ENCODE data around the gene AAK1. TPM values are rescaled to one million over a fixed set of nuclear protein-coding genes. Genes with fewer than 3 reads are reported as not detected.

The AAK1 gene
- total RNA-seq, 4 donors from 2014 or later = 15.5 to 28.1 (median 24.4) TPM

- intact Hi-C loops (cut with DNase I; ENCODE audit: low total_unique reads) = no loop called here
- no peak overlapping the region for H3K4me3 ChIP-seq (ENCODE audit: low read depth, poor library complexity, severe bottlenecking)
- 65 to 81% methylated on average over 2 of the region's 2 CpGs for WGBS, 2 donors
- TF ChIP-seq CTCF (IDR thresholded peaks at IDR 0.05) (no peak), POLR2A (IDR thresholded peaks at IDR 0.05) (no peak)
- DNase-seq (ENCODE audit: low spot score in 2 of 2) = no peak
Observed at GRCh38 chr2:69545477-69545932, 98.0 kb downstream of the AAK1 start.

GRCh38 chr2:69544951-69545350 lies 98.6 kb downstream of the AAK1 start:
- no peak for DNase-seq (ENCODE audit: low spot score in 2 of 2)
- WGBS, 2 donors = 73 to 86% methylated on average over 1 of the region's 1 CpG
- TF ChIP-seq POLR2A (IDR thresholded peaks at IDR 0.05) = no peak
- TF ChIP-seq CTCF (IDR thresholded peaks at IDR 0.05) = no peak
- intact Hi-C loops (cut with DNase I; ENCODE audit: low total_unique reads) = no loop called here
- no peak overlapping the region for H3K4me3 ChIP-seq (ENCODE audit: low read depth, poor library complexity, severe bottlenecking)

- no peak for TF ChIP-seq CTCF (IDR thresholded peaks at IDR 0.05)
- TF ChIP-seq POLR2A (IDR thresholded peaks at IDR 0.05) = no peak
- no peak for DNase-seq (ENCODE audit: low spot score in 2 of 2)
- intact Hi-C loops (cut with DNase I; ENCODE audit: low total_unique reads) = no loop called here
- no peak overlapping the region for H3K4me3 ChIP-seq (ENCODE audit: low read depth, poor library complexity, severe bottlenecking)
Observed at GRCh38 chr2:69539549-69539908, 104.0 kb downstream of the AAK1 start.

- DNase-seq (ENCODE audit: low spot score in 2 of 2) = no peak
- TF ChIP-seq CTCF (IDR thresholded peaks at IDR 0.05) (no peak), POLR2A (IDR thresholded peaks at IDR 0.05) (no peak)
- intact Hi-C loops (cut with DNase I; ENCODE audit: low total_unique reads) = no loop called here
- no peak overlapping the region for H3K4me3 ChIP-seq (ENCODE audit: low read depth, poor library complexity, severe bottlenecking)
- 90% methylated on average over 7 of the region's 7 CpGs for WGBS, 2 donors
Observed at GRCh38 chr2:69538872-69539548, 104.5 kb downstream of the AAK1 start.

- intact Hi-C loops (cut with DNase I; ENCODE audit: low total_unique reads) = no loop called here
- H3K4me3 ChIP-seq (ENCODE audit: low read depth, poor library complexity, severe bottlenecking) = no peak overlapping the region
- no peak for TF ChIP-seq CTCF (IDR thresholded peaks at IDR 0.05)
- no peak for TF ChIP-seq POLR2A (IDR thresholded peaks at IDR 0.05)
- no peak for DNase-seq (ENCODE audit: low spot score in 2 of 2)
- 95 to 96% methylated on average over 4 of the region's 4 CpGs for WGBS, 2 donors
Observed at GRCh38 chr2:69538249-69538648, 105.3 kb downstream of the AAK1 start.

- no peak overlapping the region for H3K4me3 ChIP-seq (ENCODE audit: low read depth, poor library complexity, severe bottlenecking)
- WGBS, 2 donors = 74 to 79% methylated on average over 5 of the region's 5 CpGs
- intact Hi-C loops (cut with DNase I; ENCODE audit: low total_unique reads) = no loop called here
- DNase-seq (ENCODE audit: low spot score in 2 of 2) = no peak
- no peak for TF ChIP-seq POLR2A (IDR thresholded peaks at IDR 0.05)
- TF ChIP-seq CTCF (IDR thresholded peaks at IDR 0.05) = no peak
Observed at GRCh38 chr2:69535817-69536241, 107.7 kb downstream of the AAK1 start.

Measured in lower leg skin (tissue), 4 donors.